C4-2B (cell line): ENCODE results near the gene SLC19A3.

Source experiments
- ZFX ChIP-seq: fragments of 450-650 bp; IDR thresholded peaks from 2 replicates; pipeline ENCODE4 v1.6.1; 2017
- TF ChIP-seq, protein P1 (sequence below): fragments of 450-650 bp; conservative IDR thresholded peaks from 2 replicates; pipeline ENCODE4 v1.5.1; 2017; ENCODE audit warnings: mild to moderate bottlenecking

DNA sequence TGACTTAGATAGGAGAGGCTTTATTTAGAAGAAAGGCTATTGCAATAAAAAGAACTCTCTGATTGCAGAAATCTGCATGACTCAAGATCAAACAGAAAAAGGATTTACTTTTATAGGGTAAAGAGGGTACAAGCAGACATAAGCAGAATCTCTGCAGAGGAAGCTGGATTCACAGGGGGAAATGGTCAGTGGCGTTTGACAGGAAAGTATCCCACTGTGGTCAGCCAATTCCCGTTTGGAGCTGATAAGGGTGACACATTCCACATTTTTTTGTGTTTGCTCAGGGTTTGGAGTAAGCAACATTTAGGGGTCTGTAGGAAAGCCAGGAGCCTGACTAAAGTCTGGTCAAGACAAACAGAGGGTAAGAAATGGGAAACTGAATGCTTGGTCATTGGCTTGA is 75.2 kb downstream of the SLC19A3 start:
- TF ChIP-seq, protein P1, sequence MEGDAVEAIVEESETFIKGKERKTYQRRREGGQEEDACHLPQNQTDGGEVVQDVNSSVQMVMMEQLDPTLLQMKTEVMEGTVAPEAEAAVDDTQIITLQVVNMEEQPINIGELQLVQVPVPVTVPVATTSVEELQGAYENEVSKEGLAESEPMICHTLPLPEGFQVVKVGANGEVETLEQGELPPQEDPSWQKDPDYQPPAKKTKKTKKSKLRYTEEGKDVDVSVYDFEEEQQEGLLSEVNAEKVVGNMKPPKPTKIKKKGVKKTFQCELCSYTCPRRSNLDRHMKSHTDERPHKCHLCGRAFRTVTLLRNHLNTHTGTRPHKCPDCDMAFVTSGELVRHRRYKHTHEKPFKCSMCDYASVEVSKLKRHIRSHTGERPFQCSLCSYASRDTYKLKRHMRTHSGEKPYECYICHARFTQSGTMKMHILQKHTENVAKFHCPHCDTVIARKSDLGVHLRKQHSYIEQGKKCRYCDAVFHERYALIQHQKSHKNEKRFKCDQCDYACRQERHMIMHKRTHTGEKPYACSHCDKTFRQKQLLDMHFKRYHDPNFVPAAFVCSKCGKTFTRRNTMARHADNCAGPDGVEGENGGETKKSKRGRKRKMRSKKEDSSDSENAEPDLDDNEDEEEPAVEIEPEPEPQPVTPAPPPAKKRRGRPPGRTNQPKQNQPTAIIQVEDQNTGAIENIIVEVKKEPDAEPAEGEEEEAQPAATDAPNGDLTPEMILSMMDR, result no peak
- TF ChIP-seq ZFX, result no peak
